Epithelial cell of esophagus (primary cell): ENCODE measurements around the gene ZNF142.

ENCODE experiments used
- DNase-seq: peaks from one replicate; pipeline ENCODE4 v3.0.0; 2010; ENCODE audit warnings: low read depth
- H3K4me3 ChIP-seq: 2 replicates; pipeline ENCODE4 v1.5.1; 2011; ENCODE audit warnings: mild to moderate bottlenecking, low read length, control low read depth
- CTCF ChIP-seq: IDR thresholded peaks from 2 replicates; pipeline ENCODE4 v1.5.1; 2011; ENCODE audit warnings: low read depth, mild to moderate bottlenecking, low read length, control low read depth, inconsistent platforms; ENCODE audit not compliant: insufficient read depth; ENCODE audit errors: missing control alignments

Gene ZNF142

GRCh38 chr2:218671097-218671653, 11.8 kb upstream of the ZNF142 start:
- no peak for TF ChIP-seq CTCF
- peak overlapping the region; percentile 95 for H3K4me3 ChIP-seq
- peak; percentile 71 for DNase-seq

GRCh38 chr2:218664653-218665052, 5.2 kb upstream of the ZNF142 start:
- TF ChIP-seq CTCF, result no peak
- no peak for DNase-seq
- H3K4me3 ChIP-seq, result no peak overlapping the region

GRCh38 chr2:218663901-218664300, 4.5 kb upstream of the ZNF142 start:
- DNase-seq, result no peak
- no peak for TF ChIP-seq CTCF
- no peak overlapping the region for H3K4me3 ChIP-seq

GRCh38 chr2:218662827-218663226, 3.4 kb upstream of the ZNF142 start:
- no peak for TF ChIP-seq CTCF
- no peak overlapping the region for H3K4me3 ChIP-seq

GRCh38 chr2:218662377-218662776, 3.0 kb upstream of the ZNF142 start:
- H3K4me3 ChIP-seq, result no peak overlapping the region
- no peak for TF ChIP-seq CTCF

More at GRCh38 chr2:218662827-218663226, 3.4 kb upstream of the ZNF142 start:
- DNase-seq, result no peak

GRCh38 chr2:218659988-218660358, 550 bp upstream of the ZNF142 start:
- TF ChIP-seq CTCF, result no peak
- H3K4me3 ChIP-seq, result peak overlapping the region; percentile 94
- peak; percentile 10 for DNase-seq

More at GRCh38 chr2:218662377-218662776, 3.0 kb upstream of the ZNF142 start:
- no peak for DNase-seq

GRCh38 chr2:218658671-218659257, 659 bp downstream of the ZNF142 start:
- DNase-seq, result peak; percentile 76
- peak overlapping the region; percentile 94 for H3K4me3 ChIP-seq
- peak; percentile 57 for TF ChIP-seq CTCF
